Mesenchymal stem cell (in vitro differentiated cells and primary cell): Measurements from ENCODE around the gene IGSF9. TPM values are rescaled to one million over a fixed set of nuclear protein-coding genes. Genes with fewer than 3 reads are reported as not detected.

Source experiments
- DNase-seq: peaks from one replicate; pipeline ENCODE4 v3.0.0-alpha.2; 2013
- H2AFZ ChIP-seq: one replicate; pipeline ENCODE4 v1.6.1; 2013; ENCODE audit warnings: low read depth, mild to moderate bottlenecking, control low read depth, inconsistent platforms, low read length, moderate library complexity
- H2AK5ac ChIP-seq: 2 replicates; pipeline ENCODE4 v1.6.1; 2013; ENCODE audit warnings: low read length, moderate library complexity, mild to moderate bottlenecking, inconsistent platforms; ENCODE audit not compliant: severe bottlenecking
- H2BK120ac ChIP-seq: one replicate; pipeline ENCODE4 v1.6.1; 2013; ENCODE audit warnings: low read depth, mild to moderate bottlenecking, inconsistent platforms, low read length, moderate library complexity
- H2BK12ac ChIP-seq, 2 experiments: one replicate each; pipeline ENCODE4 v1.6.1; 2013; ENCODE audit warnings: inconsistent platforms in 2 of 2, low read length in 2 of 2, mild to moderate bottlenecking in 2 of 2, moderate library complexity in 2 of 2, control low read depth in 1 of 2
- H2BK15ac ChIP-seq: one replicate; pipeline ENCODE4 v1.6.1; 2013; ENCODE audit warnings: mild to moderate bottlenecking, low read depth, inconsistent platforms; ENCODE audit not compliant: poor library complexity, severe bottlenecking
- H2BK5ac ChIP-seq: 2 replicates; pipeline ENCODE4 v1.6.1; 2013; ENCODE audit warnings: low read depth, mild to moderate bottlenecking, low read length, control low read depth, inconsistent platforms; ENCODE audit not compliant: poor library complexity, severe bottlenecking
- H3K14ac ChIP-seq, 2 experiments: one replicate each; pipeline ENCODE4 v1.6.1; 2013; ENCODE audit warnings: inconsistent platforms in 2 of 2, low read length in 2 of 2, control low read depth in 1 of 2, mild to moderate bottlenecking in 1 of 2, moderate library complexity in 1 of 2
- H3K18ac ChIP-seq, 2 experiments: one replicate each; pipeline ENCODE4 v1.6.1; 2013; ENCODE audit warnings: inconsistent platforms in 2 of 2, low read length in 2 of 2, control low read depth in 1 of 2, low read depth in 1 of 2, mild to moderate bottlenecking in 1 of 2
- H3K23ac ChIP-seq, 2 experiments: one replicate each; pipeline ENCODE4 v1.6.1; 2013; ENCODE audit warnings: inconsistent platforms in 2 of 2, low read length in 2 of 2, mild to moderate bottlenecking in 2 of 2, moderate library complexity in 2 of 2, control low read depth in 1 of 2
- H3K27ac ChIP-seq: 2 replicates; pipeline ENCODE4 v1.5.1; 2013; ENCODE audit warnings: mild to moderate bottlenecking, moderate library complexity, low read length, control low read depth, inconsistent platforms; ENCODE audit not compliant: poor library complexity, severe bottlenecking
- H3K27me3 ChIP-seq, 2 experiments: 2 replicates each; pipeline versions ENCODE4 v1.6.1 to v1.7.0; 2013; ENCODE audit warnings: low read length in 2 of 2, mild to moderate bottlenecking in 2 of 2, moderate library complexity in 2 of 2, control low read depth in 1 of 2, inconsistent platforms in 1 of 2; ENCODE audit not compliant: control insufficient read depth in 1 of 2, insufficient read depth in 1 of 2
- H3K36me3 ChIP-seq, 2 experiments: 2 replicates each; pipeline versions ENCODE4 v1.6.1 to v1.7.0; 2013; ENCODE audit warnings: low read length in 2 of 2, control low read depth in 1 of 2, inconsistent platforms in 1 of 2, low read depth in 1 of 2, mild to moderate bottlenecking in 1 of 2; ENCODE audit not compliant: insufficient read depth in 2 of 2, control insufficient read depth in 1 of 2
- H3K4ac ChIP-seq, 2 experiments: one replicate each; pipeline ENCODE4 v1.6.1; 2013; ENCODE audit warnings: inconsistent platforms in 2 of 2, low read length in 2 of 2, mild to moderate bottlenecking in 2 of 2, moderate library complexity in 2 of 2, control low read depth in 1 of 2, low read depth in 1 of 2
- H3K4me1 ChIP-seq: 2 replicates; pipeline ENCODE4 v1.6.1; 2013; ENCODE audit warnings: low read depth, low read length, control low read depth; ENCODE audit not compliant: control insufficient read depth, insufficient read depth
- H3K4me2 ChIP-seq: 2 replicates; pipeline ENCODE4 v1.6.1; 2013; ENCODE audit warnings: low read length, mild to moderate bottlenecking, inconsistent platforms; ENCODE audit not compliant: poor library complexity, severe bottlenecking
- H3K4me3 ChIP-seq, 2 experiments: 2 replicates each; pipeline versions ENCODE4 v1.5.1 to v1.7.0; 2013; ENCODE audit warnings: low read length in 2 of 2, mild to moderate bottlenecking in 2 of 2, control low read depth in 1 of 2, low read depth in 1 of 2; ENCODE audit not compliant: insufficient read depth in 1 of 2
- H3K79me1 ChIP-seq: replicated peaks from 2 replicates; pipeline ENCODE4 v1.6.1; 2013; ENCODE audit warnings: mild to moderate bottlenecking, control low read depth, low read length, inconsistent platforms; ENCODE audit not compliant: poor library complexity, severe bottlenecking
- H3K9ac ChIP-seq: 2 replicates; pipeline ENCODE4 v1.7.0; 2013; ENCODE audit warnings: mild to moderate bottlenecking, low read length, moderate library complexity
- H3K9me3 ChIP-seq: 2 replicates; pipeline ENCODE4 v1.7.0; 2013; ENCODE audit warnings: mild to moderate bottlenecking, low read length; ENCODE audit not compliant: control insufficient read depth
- H4K8ac ChIP-seq: one replicate; pipeline ENCODE4 v1.6.1; 2013; ENCODE audit warnings: inconsistent platforms, mild to moderate bottlenecking, low read length, moderate library complexity
- H4K91ac ChIP-seq: one replicate; pipeline ENCODE4 v1.6.1; 2013; ENCODE audit warnings: mild to moderate bottlenecking, low read length, inconsistent platforms
- WGBS: methylation state at CpG from one replicate; pipeline ENCODE4 v1.1.7; 2013; ENCODE audit warnings: mixed read lengths; 5-methylcytosine and 5-hydroxymethylcytosine counted together
- polyA plus RNA-seq, 2 experiments: library from polyadenylated mRNA; stranded (reverse); fragments of 200-250 nt; gene quantifications; one replicate each; pipeline ENCODE4 v1.2.3, GENCODE V29; 2013

Gene IGSF9
- polyA plus RNA-seq (2013, experiment 1 of 2), result 0.03 TPM
- 0.03 TPM for polyA plus RNA-seq (2013, experiment 2 of 2)

- H3K9ac ChIP-seq, result peak within 1 kb of the TSS; percentile 55
- no peak within 1 kb of the TSS for H3K18ac ChIP-seq
- no peak within 1 kb of the TSS for H2BK120ac ChIP-seq
- H3K4me3 ChIP-seq, result peak within 1 kb of the TSS; percentile 23 to 75
- peaks cover 49 to 82% of the 10 kb centered on the region in 2 experiments for H3K27me3 ChIP-seq
- H3K4me1 ChIP-seq, result peaks cover 8% of the 10 kb centered on the region
- H2AFZ ChIP-seq, result no peak within 1 kb of the TSS
- no peak within 1 kb of the TSS for H3K27ac ChIP-seq
- WGBS, result under 1% methylated on average over 37 of the region's 58 CpGs
- no peaks in the 10 kb centered on the region for H3K9me3 ChIP-seq
- H3K23ac ChIP-seq, result no peak within 1 kb of the TSS
- DNase-seq, result peak; percentile 62
- no peaks in the 10 kb centered on the region for H3K36me3 ChIP-seq
- H4K8ac ChIP-seq, result no peak within 1 kb of the TSS
- H2BK5ac ChIP-seq, result no peak within 1 kb of the TSS
- H3K4ac ChIP-seq, result no peak within 1 kb of the TSS
- no peaks in the 10 kb centered on the region for H3K79me1 ChIP-seq
- H3K4me2 ChIP-seq, result peak within 1 kb of the TSS; percentile 69
- no peak within 1 kb of the TSS for H4K91ac ChIP-seq
- no peak within 1 kb of the TSS for H2BK15ac ChIP-seq
- no peak within 1 kb of the TSS for H3K14ac ChIP-seq
- H2AK5ac ChIP-seq, result no peak within 1 kb of the TSS
- no peak within 1 kb of the TSS for H2BK12ac ChIP-seq
Measured at GRCh38 chr1:159945483-159946241, at the start of gene IGSF9. Gene IGSF9, minus strand, starts transcription at chr1:159945613. Its CDS starts 2,159 bp downstream, at chr1:159943454.

- H4K8ac ChIP-seq, result no peak overlapping the region
- H3K23ac ChIP-seq, result no peak overlapping the region
- no peak overlapping the region for H2BK12ac ChIP-seq
- no peak overlapping the region for H3K9ac ChIP-seq
- no peak overlapping the region for H3K14ac ChIP-seq
- no peak overlapping the region for H2AFZ ChIP-seq
- no peak for DNase-seq
- no peak overlapping the region for H3K4ac ChIP-seq
- H2BK15ac ChIP-seq, result no peak overlapping the region
- H3K27ac ChIP-seq, result no peak overlapping the region
- H3K4me3 ChIP-seq, result no peak overlapping the region
- H3K79me1 ChIP-seq, result no peaks in the 10 kb centered on the region
- H3K18ac ChIP-seq, result no peak overlapping the region
- no peak overlapping the region for H2BK120ac ChIP-seq
- H3K4me2 ChIP-seq, result no peak overlapping the region
- H3K9me3 ChIP-seq, result no peaks in the 10 kb centered on the region
- WGBS, result 86% methylated on average over 2 of the region's 2 CpGs
- no peak overlapping the region for H4K91ac ChIP-seq
- no peaks in the 10 kb centered on the region for H3K4me1 ChIP-seq
- no peaks in the 10 kb centered on the region for H3K36me3 ChIP-seq
- no peak overlapping the region for H2AK5ac ChIP-seq
- H2BK5ac ChIP-seq, result no peak overlapping the region
- H3K27me3 ChIP-seq, result peaks cover 0 to 24% of the 10 kb centered on the region in 2 experiments
Measured at GRCh38 chr1:159994896-159995295, 49.5 kb upstream of the IGSF9 start.

DNA sequence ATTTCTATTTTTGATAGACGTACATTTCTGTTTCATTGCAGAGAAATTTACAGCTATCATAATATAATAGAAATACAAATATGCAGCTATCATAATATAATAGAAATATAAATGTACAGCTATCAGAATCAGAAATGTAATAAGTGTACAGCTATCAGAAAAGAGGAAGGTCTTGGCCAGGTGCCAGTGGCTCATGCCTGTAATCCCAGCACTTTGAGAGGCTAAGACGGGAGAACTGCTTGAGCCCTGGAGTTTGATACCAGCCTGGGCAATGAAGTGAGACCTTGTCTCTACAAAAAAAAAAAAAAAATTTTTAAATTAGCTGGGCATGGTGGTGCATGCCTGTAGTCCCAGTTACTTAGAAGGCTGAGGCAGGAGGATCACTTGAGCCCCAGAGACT, 48.5 kb upstream of the IGSF9 start:
- no peak overlapping the region for H2BK5ac ChIP-seq
- no peak overlapping the region for H3K4ac ChIP-seq
- H3K27me3 ChIP-seq, result peaks cover 0 to 27% of the 10 kb centered on the region in 2 experiments
- no peaks in the 10 kb centered on the region for H3K79me1 ChIP-seq
- no peak overlapping the region for H3K27ac ChIP-seq
- H3K4me2 ChIP-seq, result no peak overlapping the region
- H3K23ac ChIP-seq, result no peak overlapping the region
- H3K9ac ChIP-seq, result no peak overlapping the region
- H3K14ac ChIP-seq, result no peak overlapping the region
- H3K9me3 ChIP-seq, result no peaks in the 10 kb centered on the region
- H2BK120ac ChIP-seq, result no peak overlapping the region
- H3K18ac ChIP-seq, result no peak overlapping the region
- WGBS, result 70% methylated on average over 1 of the region's 2 CpGs
- no peak overlapping the region for H4K91ac ChIP-seq
- H3K4me3 ChIP-seq, result no peak overlapping the region
- H2BK12ac ChIP-seq, result no peak overlapping the region
- H4K8ac ChIP-seq, result no peak overlapping the region
- no peaks in the 10 kb centered on the region for H3K4me1 ChIP-seq
- no peaks in the 10 kb centered on the region for H3K36me3 ChIP-seq
- H2AK5ac ChIP-seq, result no peak overlapping the region
- no peak for DNase-seq
- no peak overlapping the region for H2AFZ ChIP-seq
- H2BK15ac ChIP-seq, result no peak overlapping the region

DNA sequence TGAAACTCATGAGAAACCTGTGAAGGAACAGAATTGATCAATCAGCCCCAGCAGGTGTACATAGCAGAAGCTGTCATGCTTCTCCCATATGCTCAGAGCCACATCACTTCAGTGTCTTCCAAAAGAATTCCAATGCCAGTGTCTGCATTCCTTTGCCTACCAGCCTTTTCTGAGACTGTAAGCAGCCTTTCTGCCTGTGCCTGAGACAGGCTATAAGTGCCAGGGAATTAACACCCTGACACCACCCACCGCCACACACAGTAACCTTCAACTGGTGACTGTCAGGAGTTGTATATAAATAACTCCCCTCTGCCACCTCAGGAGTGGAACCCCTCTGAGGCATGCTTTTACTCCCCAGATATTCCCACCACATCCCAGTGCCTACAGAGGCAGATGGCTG, 46.7 kb upstream of the IGSF9 start:
- Histone ChIP-seq H2BK12ac (no peak overlapping the region), H3K4ac (no peak overlapping the region), H3K79me1 (no peaks in the 10 kb centered on the region), H2AFZ (no peak overlapping the region), H3K4me2 (no peak overlapping the region), H2BK5ac (no peak overlapping the region), H2BK120ac (no peak overlapping the region), H3K9me3 (no peaks in the 10 kb centered on the region), H3K27me3 (peaks cover 0 to 36% of the 10 kb centered on the region in 2 experiments), H3K14ac (no peak overlapping the region), H2AK5ac (no peak overlapping the region), H3K27ac (no peak overlapping the region), H3K9ac (no peak overlapping the region), H3K23ac (no peak overlapping the region), H3K36me3 (no peaks in the 10 kb centered on the region), H2BK15ac (no peak overlapping the region), H3K18ac (no peak overlapping the region), H4K8ac (no peak overlapping the region), H3K4me3 (no peak overlapping the region), H3K4me1 (no peaks in the 10 kb centered on the region), H4K91ac (no peak overlapping the region)
- no peak for DNase-seq
- 51% methylated on average over 1 of the region's 1 CpG for WGBS
